ENCODE results near the gene DOCK2.

DNA sequence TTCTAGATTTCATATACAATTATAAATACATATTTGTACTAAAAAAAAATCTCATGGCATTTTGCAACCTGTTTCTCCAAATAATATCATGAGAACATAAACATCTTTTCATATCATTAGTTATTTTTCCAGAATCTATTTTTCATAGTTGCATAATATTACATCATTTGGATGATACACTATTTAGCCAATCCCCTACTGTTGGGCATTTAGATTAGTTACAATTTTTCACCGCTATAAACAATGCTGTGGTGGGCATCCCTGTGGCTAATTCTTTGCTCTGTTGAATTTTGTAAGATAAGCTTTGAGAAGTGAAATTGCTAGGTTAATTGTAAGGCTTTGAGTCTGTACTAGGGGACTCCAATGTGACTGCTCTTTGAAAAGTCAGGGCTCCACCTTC is 466.4 kb downstream of the DOCK2 start:
- no peak for TF ChIP-seq TCF3 (CRISPR knock-in tag; IDR thresholded peaks at IDR 0.05)
- TF ChIP-seq, protein P1, sequence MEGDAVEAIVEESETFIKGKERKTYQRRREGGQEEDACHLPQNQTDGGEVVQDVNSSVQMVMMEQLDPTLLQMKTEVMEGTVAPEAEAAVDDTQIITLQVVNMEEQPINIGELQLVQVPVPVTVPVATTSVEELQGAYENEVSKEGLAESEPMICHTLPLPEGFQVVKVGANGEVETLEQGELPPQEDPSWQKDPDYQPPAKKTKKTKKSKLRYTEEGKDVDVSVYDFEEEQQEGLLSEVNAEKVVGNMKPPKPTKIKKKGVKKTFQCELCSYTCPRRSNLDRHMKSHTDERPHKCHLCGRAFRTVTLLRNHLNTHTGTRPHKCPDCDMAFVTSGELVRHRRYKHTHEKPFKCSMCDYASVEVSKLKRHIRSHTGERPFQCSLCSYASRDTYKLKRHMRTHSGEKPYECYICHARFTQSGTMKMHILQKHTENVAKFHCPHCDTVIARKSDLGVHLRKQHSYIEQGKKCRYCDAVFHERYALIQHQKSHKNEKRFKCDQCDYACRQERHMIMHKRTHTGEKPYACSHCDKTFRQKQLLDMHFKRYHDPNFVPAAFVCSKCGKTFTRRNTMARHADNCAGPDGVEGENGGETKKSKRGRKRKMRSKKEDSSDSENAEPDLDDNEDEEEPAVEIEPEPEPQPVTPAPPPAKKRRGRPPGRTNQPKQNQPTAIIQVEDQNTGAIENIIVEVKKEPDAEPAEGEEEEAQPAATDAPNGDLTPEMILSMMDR (IDR thresholded peaks at IDR 0.05 in 2 of 3, conservative IDR thresholded peaks at IDR 0.05 in 1 of 3; ENCODE audit: insufficient read depth in 2 of 3, low read depth in 1 of 3, low read length in 3 of 3) = no peak
- TF ChIP-seq ATF1 (CRISPR knock-in tag; IDR thresholded peaks at IDR 0.05) = no peak
- TF ChIP-seq ATF1 (tag; IDR thresholded peaks at IDR 0.05) = no peak

Measured in K562 (cell line).